GM10266 (cell line): ENCODE data around the gene CCDC71.

Experiments used
- DNase-seq: peaks from one replicate; pipeline ENCODE4 v3.0.0; 2012; ENCODE audit errors: extremely low spot score
- CTCF ChIP-seq: IDR thresholded peaks from 2 replicates; pipeline ENCODE4 v1.5.1; 2012; ENCODE audit warnings: mild to moderate bottlenecking, low read depth; ENCODE audit not compliant: control insufficient read depth, insufficient read depth; ENCODE audit errors: missing control alignments

Gene CCDC71

GRCh38 chr3:49171119-49171774 is 5.1 kb upstream of the CCDC71 start, which contains the start of gene KLHDC8B:
Gene KLHDC8B (plus strand): TSS chr3:49171598. CDS start chr3:49172770, 1,172 bp downstream.
- TF ChIP-seq CTCF, result peak; percentile 90

GRCh38 chr3:49170744-49171118 is 4.6 kb upstream of the CCDC71 start:
- no peak for TF ChIP-seq CTCF
- no peak for DNase-seq

More at GRCh38 chr3:49171119-49171774, 5.1 kb upstream of the CCDC71 start, which contains the start of gene KLHDC8B:
- peak; percentile 93 for DNase-seq

- no peak for TF ChIP-seq CTCF
- no peak for DNase-seq
These were observed 823 bp upstream of the CCDC71 start for GRCh38 chr3:49166752-49167556.

GRCh38 chr3:49164983-49165720 is 979 bp downstream of the CCDC71 start:
- DNase-seq, result no peak
- TF ChIP-seq CTCF, result no peak

GRCh38 chr3:49163609-49164008 is 2.5 kb downstream of the CCDC71 start:
- DNase-seq, result no peak
- no peak for TF ChIP-seq CTCF

GRCh38 chr3:49162751-49163419 is 3.2 kb downstream of the CCDC71 start:
- TF ChIP-seq CTCF, result no peak
- DNase-seq, result no peak
